ENCODE data around the gene HDAC9.
A peak's percentile ranks its signal among the peaks of the same experiment; 100 is the strongest.

The HDAC9 gene

DNA sequence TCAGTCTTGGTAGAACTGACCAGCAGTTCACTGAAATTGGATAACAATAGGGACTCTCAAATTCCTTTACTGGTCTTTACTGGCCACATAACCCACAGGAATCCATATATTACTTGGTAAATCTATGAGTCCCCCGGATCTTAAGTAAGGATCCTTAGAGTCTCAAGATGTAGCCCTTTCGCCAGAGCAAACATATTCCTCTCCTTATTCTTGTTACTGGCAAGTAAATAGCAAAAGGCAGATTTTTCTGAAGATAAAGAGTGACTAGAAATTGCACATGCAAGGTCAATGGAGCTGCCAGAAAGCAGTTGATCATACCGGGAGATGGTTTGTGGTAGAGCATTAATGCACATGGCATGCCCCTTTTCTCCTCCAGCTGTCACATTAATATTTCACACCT lies 283.0 kb downstream of the HDAC9 start:
- Histone ChIP-seq H3K4me3 (ENCODE audit: low read depth, low read length) (no peak overlapping the region), H3K36me3 (no peaks in the 10 kb centered on the region), H3K27me3 (no peaks in the 10 kb centered on the region), H3K4me1 (no peaks in the 10 kb centered on the region; the same call in 1 of the 2 replicates), H3K9me3 (no peaks in the 10 kb centered on the region)
- TF ChIP-seq, protein P1, sequence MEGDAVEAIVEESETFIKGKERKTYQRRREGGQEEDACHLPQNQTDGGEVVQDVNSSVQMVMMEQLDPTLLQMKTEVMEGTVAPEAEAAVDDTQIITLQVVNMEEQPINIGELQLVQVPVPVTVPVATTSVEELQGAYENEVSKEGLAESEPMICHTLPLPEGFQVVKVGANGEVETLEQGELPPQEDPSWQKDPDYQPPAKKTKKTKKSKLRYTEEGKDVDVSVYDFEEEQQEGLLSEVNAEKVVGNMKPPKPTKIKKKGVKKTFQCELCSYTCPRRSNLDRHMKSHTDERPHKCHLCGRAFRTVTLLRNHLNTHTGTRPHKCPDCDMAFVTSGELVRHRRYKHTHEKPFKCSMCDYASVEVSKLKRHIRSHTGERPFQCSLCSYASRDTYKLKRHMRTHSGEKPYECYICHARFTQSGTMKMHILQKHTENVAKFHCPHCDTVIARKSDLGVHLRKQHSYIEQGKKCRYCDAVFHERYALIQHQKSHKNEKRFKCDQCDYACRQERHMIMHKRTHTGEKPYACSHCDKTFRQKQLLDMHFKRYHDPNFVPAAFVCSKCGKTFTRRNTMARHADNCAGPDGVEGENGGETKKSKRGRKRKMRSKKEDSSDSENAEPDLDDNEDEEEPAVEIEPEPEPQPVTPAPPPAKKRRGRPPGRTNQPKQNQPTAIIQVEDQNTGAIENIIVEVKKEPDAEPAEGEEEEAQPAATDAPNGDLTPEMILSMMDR (IDR thresholded peaks at IDR 0.05; ENCODE audit: low read depth, low read length) = no peak
- DNase-seq = no peak

DNA sequence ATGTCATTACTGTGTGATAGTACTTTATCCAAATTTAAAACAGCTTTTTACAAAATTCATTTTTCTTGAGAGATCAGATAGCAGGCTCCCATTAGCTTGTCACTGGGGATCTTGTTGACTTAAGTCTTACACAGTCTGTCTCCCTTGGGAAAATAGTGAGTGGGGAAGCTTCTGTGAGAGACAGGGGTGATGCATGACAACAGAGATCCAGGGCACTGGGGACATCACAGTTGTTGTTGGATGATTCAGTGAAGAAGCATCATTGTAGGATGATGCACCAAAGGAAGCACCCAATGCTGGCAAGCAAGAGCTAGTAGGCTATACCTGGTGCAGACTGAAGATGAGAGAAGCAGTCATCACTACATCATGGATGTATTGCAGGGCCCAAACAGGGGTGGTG lies 284.7 kb downstream of the HDAC9 start:
- no peaks in the 10 kb centered on the region for H3K36me3 ChIP-seq
- no peaks in the 10 kb centered on the region; the same call in 1 of the 2 replicates for H3K4me1 ChIP-seq
- H3K9me3 ChIP-seq = no peaks in the 10 kb centered on the region
- H3K4me3 ChIP-seq (ENCODE audit: low read depth, low read length) = no peak overlapping the region
- DNase-seq = no peak
- H3K27me3 ChIP-seq = no peaks in the 10 kb centered on the region
- TF ChIP-seq, protein P1 (IDR thresholded peaks at IDR 0.05; ENCODE audit: low read depth, low read length) = no peak

DNA sequence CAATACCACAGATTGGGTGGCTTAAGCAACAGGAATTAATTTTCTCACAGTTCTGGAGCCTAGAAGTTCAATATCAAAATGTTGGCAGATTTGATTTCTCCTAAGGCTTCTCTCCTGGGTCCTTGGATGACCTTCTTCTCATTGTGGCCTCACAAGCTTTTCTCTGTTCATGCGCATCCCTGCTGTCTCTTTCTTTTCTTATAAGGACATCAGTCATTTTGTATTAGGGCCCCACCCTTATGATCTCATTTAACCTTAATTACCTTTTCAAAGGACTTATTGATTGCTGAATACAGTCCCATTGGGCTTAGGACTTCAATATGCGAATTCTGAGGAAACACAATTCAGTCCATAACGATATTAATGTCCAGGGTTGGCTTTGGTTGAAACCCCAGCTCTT lies 285.4 kb downstream of the HDAC9 start:
- no peak overlapping the region for H3K4me3 ChIP-seq (ENCODE audit: low read depth, low read length)
- H3K4me1 ChIP-seq = no peaks in the 10 kb centered on the region; the same call in 1 of the 2 replicates

DNA sequence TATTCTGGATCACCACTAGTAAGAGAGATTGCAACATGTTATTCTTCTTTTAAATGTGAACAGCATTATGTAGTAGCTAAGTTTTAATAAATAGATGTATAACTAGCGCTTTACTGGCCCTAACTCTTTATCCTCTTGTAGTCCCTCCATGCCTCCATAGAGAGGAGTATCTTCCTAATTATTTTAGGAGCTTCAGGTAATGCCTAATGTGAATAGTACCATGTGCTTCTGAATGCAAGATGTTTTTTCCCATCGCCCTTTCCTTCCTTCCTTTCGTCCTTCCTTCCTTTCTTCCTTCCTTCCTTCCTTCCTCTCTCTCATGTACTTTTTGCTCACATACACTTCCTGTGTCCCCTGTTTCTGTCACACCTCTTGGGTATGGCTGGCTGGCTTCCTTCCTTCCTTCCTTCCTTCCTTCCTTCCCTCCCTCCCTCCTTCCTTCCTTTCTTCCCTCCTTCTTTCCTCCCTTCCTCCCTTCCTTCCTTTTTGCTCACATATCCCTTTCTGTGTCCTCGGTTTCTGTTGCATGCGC lies 290.7 kb downstream of the HDAC9 start:
- no peaks in the 10 kb centered on the region for H3K9me3 ChIP-seq
- TF ChIP-seq, protein P1 (IDR thresholded peaks at IDR 0.05; ENCODE audit: low read depth, low read length) = no peak
- H3K4me1 ChIP-seq = peaks cover 13% of the 10 kb centered on the region; the same call in 1 of the 2 replicates
- no peaks in the 10 kb centered on the region for H3K36me3 ChIP-seq
- no peak for DNase-seq
- no peaks in the 10 kb centered on the region for H3K27me3 ChIP-seq
- H3K4me3 ChIP-seq (ENCODE audit: low read depth, low read length) = no peak overlapping the region

More for the DNA sequence above, 285.4 kb downstream of the HDAC9 start:
- no peaks in the 10 kb centered on the region for H3K9me3 ChIP-seq
- H3K27me3 ChIP-seq = no peaks in the 10 kb centered on the region
- no peak for DNase-seq
- H3K36me3 ChIP-seq = no peaks in the 10 kb centered on the region
- TF ChIP-seq, protein P1 (IDR thresholded peaks at IDR 0.05; ENCODE audit: low read depth, low read length) = no peak

DNA sequence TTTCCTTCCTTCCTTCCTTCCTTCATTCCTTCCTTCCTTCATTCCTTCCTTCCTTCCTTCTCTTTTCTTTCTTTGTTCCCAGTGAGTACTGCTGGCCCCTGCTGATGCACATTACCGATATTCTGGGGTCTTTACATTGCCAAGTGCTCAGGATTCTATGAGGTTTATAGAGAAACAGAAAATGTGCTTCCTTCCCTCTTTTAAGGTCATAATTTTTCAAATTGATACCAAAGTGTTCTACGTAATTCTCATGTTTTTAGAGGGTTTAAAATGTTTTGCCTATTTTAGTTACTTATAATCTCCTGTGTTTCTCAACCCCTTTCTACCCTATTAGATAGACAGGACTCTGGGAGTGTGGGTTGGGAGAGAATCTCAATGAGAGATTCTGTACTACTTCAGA lies 291.2 kb downstream of the HDAC9 start:
- H3K36me3 ChIP-seq = no peaks in the 10 kb centered on the region
- TF ChIP-seq, protein P1 (IDR thresholded peaks at IDR 0.05; ENCODE audit: low read depth, low read length) = no peak
- H3K4me3 ChIP-seq (ENCODE audit: low read depth, low read length) = no peak overlapping the region
- H3K9me3 ChIP-seq = no peaks in the 10 kb centered on the region
- H3K27me3 ChIP-seq = no peaks in the 10 kb centered on the region
- peaks cover 13% of the 10 kb centered on the region; the same call in 1 of the 2 replicates for H3K4me1 ChIP-seq
- no peak for DNase-seq

DNA sequence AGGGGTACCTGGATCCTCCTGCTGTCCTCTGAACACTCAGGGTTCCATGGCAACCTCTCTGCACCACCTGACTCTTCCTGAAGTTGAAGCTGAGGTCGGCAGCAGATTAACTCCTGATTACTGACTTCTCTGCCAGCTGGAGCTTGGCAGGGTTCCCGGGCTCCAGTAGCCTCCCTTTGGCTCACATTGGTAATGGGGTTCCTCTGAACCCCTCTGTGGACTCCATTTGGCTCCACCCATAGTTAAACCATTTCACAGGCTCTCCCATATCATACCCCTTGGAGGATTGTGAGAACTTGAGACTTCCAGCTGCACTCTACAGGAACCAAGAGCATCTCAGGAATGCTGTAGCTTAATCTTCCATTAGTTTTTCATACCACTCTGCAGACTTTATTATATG lies 292.5 kb downstream of the HDAC9 start:
- Histone ChIP-seq H3K4me3 (ENCODE audit: low read depth, low read length) (no peak overlapping the region), H3K9me3 (no peaks in the 10 kb centered on the region), H3K27me3 (no peaks in the 10 kb centered on the region), H3K4me1 (peaks cover 13% of the 10 kb centered on the region; the same call in 1 of the 2 replicates), H3K36me3 (no peaks in the 10 kb centered on the region)
- TF ChIP-seq, protein P1 (IDR thresholded peaks at IDR 0.05; ENCODE audit: low read depth, low read length) = no peak
- DNase-seq = peak; percentile 48

Measured in BE2C (cell line).